ENCODE data around the gene PRKG2. TPM values are rescaled to one million over a fixed set of nuclear protein-coding genes. Genes with fewer than 3 reads are reported as not detected.

PRKG2 gene
- total RNA-seq, 1 donor from 2014 or later, result 1.2 TPM

- TF ChIP-seq CTCF (conservative IDR thresholded peaks at IDR 0.05; ENCODE audit: low read depth, low read length), result no peak
- DNase-seq (ENCODE audit: low read depth), result no peak
- no peak overlapping the region for H3K4me3 ChIP-seq (ENCODE audit: low read depth, low read length)
Measured at GRCh38 chr4:81180916-81181315, 34.1 kb downstream of the PRKG2 start.

GRCh38 chr4:81179326-81179725 lies 35.7 kb downstream of the PRKG2 start:
- H3K4me3 ChIP-seq (ENCODE audit: low read depth, low read length), result no peak overlapping the region
- TF ChIP-seq CTCF (conservative IDR thresholded peaks at IDR 0.05; ENCODE audit: low read depth, low read length), result no peak
- DNase-seq (ENCODE audit: low read depth), result no peak

GRCh38 chr4:81173213-81173612 lies 41.8 kb downstream of the PRKG2 start:
- no peak for DNase-seq (ENCODE audit: low read depth)
- H3K4me3 ChIP-seq (ENCODE audit: low read depth, low read length), result no peak overlapping the region
- TF ChIP-seq CTCF (conservative IDR thresholded peaks at IDR 0.05; ENCODE audit: low read depth, low read length), result no peak

GRCh38 chr4:81166458-81167160 lies 48.4 kb downstream of the PRKG2 start:
- H3K4me3 ChIP-seq (ENCODE audit: low read depth, low read length), result no peak overlapping the region
- no peak for DNase-seq (ENCODE audit: low read depth)
- no peak for TF ChIP-seq CTCF (conservative IDR thresholded peaks at IDR 0.05; ENCODE audit: low read depth, low read length)

GRCh38 chr4:81165861-81166430 lies 49.1 kb downstream of the PRKG2 start:
- no peak for TF ChIP-seq CTCF (conservative IDR thresholded peaks at IDR 0.05; ENCODE audit: low read depth, low read length)
- no peak overlapping the region for H3K4me3 ChIP-seq (ENCODE audit: low read depth, low read length)
- no peak for DNase-seq (ENCODE audit: low read depth)

- no peak overlapping the region for H3K4me3 ChIP-seq (ENCODE audit: low read depth, low read length)
- DNase-seq (ENCODE audit: low read depth), result peak; percentile 69
- no peak for TF ChIP-seq CTCF (conservative IDR thresholded peaks at IDR 0.05; ENCODE audit: low read depth, low read length)
Measured at GRCh38 chr4:81164623-81165416, 50.2 kb downstream of the PRKG2 start.
